AG10803 (cell line): ENCODE measurements around the gene GOLGA8M.
"Not testable (repeated sequence)": the region's sequence is repeated elsewhere in the genome, so short reads cannot be mapped to it uniquely, and the experiment has no call there.

Experiments
- DNase-seq: peaks from one replicate; pipeline ENCODE4 v3.0.0; 2010; ENCODE audit warnings: low read depth
- H3K4me3 ChIP-seq: 2 replicates; pipeline ENCODE4 v1.5.1; 2011; ENCODE audit warnings: mild to moderate bottlenecking, low read length, control low read depth

The GOLGA8M gene

GRCh38 chr15:28693021-28693420 lies 19.2 kb downstream of the GOLGA8M start:
- not testable (repeated sequence) for DNase-seq, H3K4me3 ChIP-seq

GRCh38 chr15:28673533-28673932 lies 38.7 kb downstream of the GOLGA8M start:
- H3K4me3 ChIP-seq, DNase-seq: not testable (repeated sequence)

- not testable (repeated sequence) for H3K4me3 ChIP-seq
Observed at GRCh38 chr15:28672122-28672521, 40.1 kb downstream of the GOLGA8M start.

GRCh38 chr15:28666402-28666801 lies 45.8 kb downstream of the GOLGA8M start:
- H3K4me3 ChIP-seq, DNase-seq: not testable (repeated sequence)

More at GRCh38 chr15:28672122-28672521, 40.1 kb downstream of the GOLGA8M start:
- not testable (repeated sequence) for DNase-seq

- not testable (repeated sequence) for H3K4me3 ChIP-seq, DNase-seq
Observed at GRCh38 chr15:28664575-28664974, 47.6 kb downstream of the GOLGA8M start.

- H3K4me3 ChIP-seq, DNase-seq: not testable (repeated sequence)
Observed at GRCh38 chr15:28663717-28664116, 48.5 kb downstream of the GOLGA8M start.

GRCh38 chr15:28660750-28661149 lies 51.5 kb downstream of the GOLGA8M start:
- DNase-seq, H3K4me3 ChIP-seq: not testable (repeated sequence)

- not testable (repeated sequence) for DNase-seq, H3K4me3 ChIP-seq
Observed at GRCh38 chr15:28656018-28656360, 56.2 kb downstream of the GOLGA8M start.

- H3K4me3 ChIP-seq, DNase-seq: not testable (repeated sequence)
Observed at GRCh38 chr15:28655329-28656017, 56.7 kb downstream of the GOLGA8M start.

GRCh38 chr15:28654194-28654593 lies 58.0 kb downstream of the GOLGA8M start:
- not testable (repeated sequence) for DNase-seq

GRCh38 chr15:28652538-28652937 lies 59.7 kb downstream of the GOLGA8M start:
- H3K4me3 ChIP-seq = not testable (repeated sequence)

More at GRCh38 chr15:28654194-28654593, 58.0 kb downstream of the GOLGA8M start:
- not testable (repeated sequence) for H3K4me3 ChIP-seq

More at GRCh38 chr15:28652538-28652937, 59.7 kb downstream of the GOLGA8M start:
- DNase-seq = not testable (repeated sequence)
